GM19238 (cell line): ENCODE data around the gene USP3.

ENCODE experiments used
- DNase-seq: peaks from one replicate; pipeline ENCODE4 v3.0.0; 2011; ENCODE audit warnings: low spot score; ENCODE audit not compliant: insufficient read length

USP3 gene

GRCh38 chr15:63588826-63589225 lies 84.4 kb downstream of the USP3 start:
- DNase-seq, result no peak

- DNase-seq, result no peak
These were observed 89.6 kb downstream of the USP3 start for GRCh38 chr15:63593705-63594671.

GRCh38 chr15:63595065-63595464 lies 90.7 kb downstream of the USP3 start:
- DNase-seq, result no peak

- DNase-seq, result no peak
These were observed 91.3 kb downstream of the USP3 start for GRCh38 chr15:63595688-63596087.

- no peak for DNase-seq
These were observed 92.3 kb downstream of the USP3 start for GRCh38 chr15:63596676-63597037.

- DNase-seq, result no peak
These were observed 92.8 kb downstream of the USP3 start, which contains the start of gene FBXL22 for GRCh38 chr15:63597038-63597790. Gene FBXL22 (plus strand): TSS chr15:63597387. CDS start chr15:63597393, 6 bp downstream.

GRCh38 chr15:63597821-63598220 lies 93.4 kb downstream of the USP3 start:
- DNase-seq, result no peak

GRCh38 chr15:63598473-63599400 lies 94.3 kb downstream of the USP3 start:
- DNase-seq, result no peak

- no peak for DNase-seq
These were observed 95.1 kb downstream of the USP3 start for GRCh38 chr15:63599401-63600000.

- DNase-seq, result no peak
These were observed 95.7 kb downstream of the USP3 start for GRCh38 chr15:63600001-63600615.

- peak; percentile 85 for DNase-seq
These were observed 96.2 kb downstream of the USP3 start for GRCh38 chr15:63600616-63601025.

GRCh38 chr15:63601026-63601703 lies 96.8 kb downstream of the USP3 start:
- DNase-seq, result no peak

- no peak for DNase-seq
These were observed 97.4 kb downstream of the USP3 start for GRCh38 chr15:63601704-63602185.

- no peak for DNase-seq
These were observed 98.2 kb downstream of the USP3 start for GRCh38 chr15:63602595-63602994.

GRCh38 chr15:63603516-63603915 lies 99.1 kb downstream of the USP3 start:
- DNase-seq, result no peak

GRCh38 chr15:63604281-63604680 lies 99.9 kb downstream of the USP3 start:
- DNase-seq, result no peak

GRCh38 chr15:63605036-63605435 lies 100.6 kb downstream of the USP3 start:
- no peak for DNase-seq

GRCh38 chr15:63605816-63606215 lies 101.4 kb downstream of the USP3 start:
- DNase-seq, result no peak

- DNase-seq, result no peak
These were observed 101.9 kb downstream of the USP3 start for GRCh38 chr15:63606308-63606707.

- no peak for DNase-seq
These were observed 104.6 kb downstream of the USP3 start for GRCh38 chr15:63608989-63609388.
